Stimulated activated CD4-positive, alpha-beta T cell treated with anti-CD3 and anti-CD28 coated beads, Interleukin-1b, Interleukin-23, amount 100 ng/mL, for 1 hour (primary cell): ENCODE results near the gene TRABD.
A peak's percentile ranks its signal among the peaks of the same experiment; 100 is the strongest.
"Not testable (repeated sequence)": the region's sequence is repeated elsewhere in the genome, so short reads cannot be mapped to it uniquely, and the experiment has no call there.

ENCODE experiments used
- DNase-seq, 2 donors: peaks; one replicate each; pipeline ENCODE4 v3.0.0-alpha.2; 2020; ENCODE audit warnings: low read depth in 2 of 2

The TRABD gene

DNA sequence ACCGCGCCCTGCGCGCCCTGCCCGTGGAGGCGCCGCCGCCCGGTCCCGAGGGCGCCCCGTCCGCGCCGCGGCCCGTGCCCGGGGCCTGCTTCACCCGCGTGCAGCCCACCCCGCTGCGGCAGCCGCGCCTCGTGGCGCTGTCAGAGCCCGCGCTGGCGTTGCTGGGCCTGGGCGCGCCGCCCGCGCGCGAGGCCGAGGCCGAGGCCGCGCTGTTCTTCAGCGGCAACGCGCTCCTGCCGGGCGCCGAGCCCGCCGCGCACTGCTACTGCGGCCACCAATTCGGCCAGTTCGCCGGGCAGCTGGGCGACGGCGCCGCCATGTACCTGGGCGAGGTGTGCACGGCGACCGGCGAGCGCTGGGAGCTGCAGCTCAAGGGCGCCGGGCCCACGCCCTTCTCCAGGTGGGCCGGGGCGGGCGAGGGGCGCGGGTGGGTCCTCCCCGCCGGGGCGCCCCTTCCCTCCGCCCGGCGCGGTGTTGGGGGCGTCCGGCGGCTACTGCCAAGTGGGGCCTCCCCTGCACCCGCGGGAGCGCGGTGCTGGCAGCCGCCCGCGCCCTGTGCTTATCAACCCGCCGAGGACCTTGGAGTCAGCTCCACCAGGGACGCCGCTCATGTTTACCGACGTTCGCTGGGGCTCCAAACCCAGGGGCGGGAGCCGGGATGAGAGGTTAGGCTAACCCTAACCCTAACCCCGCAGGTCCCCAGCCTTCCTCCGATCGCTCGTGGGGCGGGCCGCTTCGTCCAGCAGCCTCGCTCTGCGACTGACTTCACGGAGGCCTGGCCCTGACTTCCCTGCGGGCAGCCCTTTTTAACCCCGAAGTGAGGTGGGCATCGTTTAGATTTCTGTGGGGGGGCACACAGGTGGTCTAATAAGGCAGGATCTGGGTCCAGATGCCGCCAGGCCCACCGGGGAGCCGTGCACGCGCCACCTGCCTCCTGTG is 15.7 kb downstream of the TRABD start:
- no peak for DNase-seq

DNA sequence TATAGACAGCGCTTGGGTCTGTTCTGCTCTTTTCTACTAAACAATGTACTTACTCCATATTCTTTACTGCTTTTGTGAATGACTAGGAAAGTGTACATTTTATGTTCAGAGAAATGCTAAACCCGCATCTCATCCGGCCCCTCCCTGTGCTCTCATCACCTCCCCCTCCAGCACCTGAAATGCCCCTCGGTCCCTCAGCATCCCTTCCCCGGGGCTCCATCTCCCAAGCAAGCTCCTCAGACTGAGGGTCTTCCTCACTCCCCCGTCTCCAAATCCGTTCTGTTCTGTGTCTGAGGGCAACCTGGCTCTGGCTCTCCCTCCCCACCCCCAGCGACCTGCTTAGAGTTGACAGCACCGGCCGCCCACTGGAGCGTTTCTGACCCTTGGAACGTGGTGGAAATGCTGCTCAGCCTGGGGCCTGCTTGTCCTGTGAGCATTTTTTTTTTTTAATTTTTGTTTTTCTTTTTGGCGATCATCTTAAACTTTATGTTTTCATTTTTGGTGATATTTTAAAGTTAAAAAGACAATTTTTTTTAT is 16.5 kb downstream of the TRABD start:
- no peak for DNase-seq

DNA sequence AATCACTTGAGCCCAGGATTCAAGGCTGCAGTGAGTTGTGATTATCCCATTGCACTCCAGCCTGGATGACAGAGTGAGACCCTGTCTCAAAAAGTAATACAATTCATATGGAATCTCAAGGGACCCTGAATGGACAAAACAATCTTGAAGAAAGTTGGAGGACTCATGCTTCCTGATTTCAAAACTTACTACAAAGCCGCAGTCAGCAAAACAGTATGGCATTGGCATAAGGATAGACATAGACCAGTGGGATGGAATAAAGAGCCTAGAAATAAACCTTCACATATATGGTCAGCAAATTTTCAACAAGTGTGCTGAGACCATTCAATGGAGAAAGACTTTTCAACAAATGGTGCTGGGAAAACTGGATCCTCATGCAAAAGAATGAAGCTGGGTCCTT is 17.6 kb downstream of the TRABD start:
- no peak for DNase-seq

DNA sequence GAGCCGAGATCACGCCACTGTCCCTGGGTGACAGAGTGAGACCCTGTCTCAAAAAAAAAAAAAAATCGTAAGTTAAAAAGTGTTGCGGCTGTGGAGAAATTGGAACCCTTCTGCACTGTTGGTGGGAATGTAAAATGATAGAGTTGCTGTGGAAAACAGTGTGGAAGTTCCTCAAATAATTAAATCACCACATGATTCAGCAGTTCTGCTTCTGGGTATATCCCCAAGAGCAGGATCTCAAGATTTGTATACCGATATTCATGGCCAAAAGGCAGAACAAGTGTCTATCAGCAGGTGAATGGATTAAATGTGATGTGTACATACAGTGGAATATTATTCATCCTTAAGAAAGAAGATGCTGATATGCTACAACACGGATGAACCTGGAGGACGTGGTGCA is 18.9 kb downstream of the TRABD start:
- DNase-seq: no peak

DNA sequence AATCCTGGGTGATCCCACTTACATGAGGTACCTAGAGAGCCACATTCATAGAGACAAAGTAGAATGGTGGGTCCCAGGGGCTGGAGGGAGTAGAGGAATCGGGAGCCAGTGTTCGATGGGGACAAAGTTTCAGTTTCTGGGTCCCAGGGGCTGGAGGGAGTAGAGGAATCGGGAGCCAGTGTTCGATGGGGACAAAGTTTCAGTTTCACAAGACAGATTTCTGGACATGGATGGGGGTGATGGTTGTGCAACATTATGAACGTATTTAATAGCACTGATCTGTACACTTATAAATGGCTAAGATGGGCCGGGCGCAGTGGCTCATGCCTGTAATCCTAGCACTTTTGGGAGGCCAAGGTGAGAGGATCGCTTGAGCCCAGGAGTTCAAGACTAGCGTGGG is 19.3 kb downstream of the TRABD start:
- not testable (repeated sequence) for DNase-seq

DNA sequence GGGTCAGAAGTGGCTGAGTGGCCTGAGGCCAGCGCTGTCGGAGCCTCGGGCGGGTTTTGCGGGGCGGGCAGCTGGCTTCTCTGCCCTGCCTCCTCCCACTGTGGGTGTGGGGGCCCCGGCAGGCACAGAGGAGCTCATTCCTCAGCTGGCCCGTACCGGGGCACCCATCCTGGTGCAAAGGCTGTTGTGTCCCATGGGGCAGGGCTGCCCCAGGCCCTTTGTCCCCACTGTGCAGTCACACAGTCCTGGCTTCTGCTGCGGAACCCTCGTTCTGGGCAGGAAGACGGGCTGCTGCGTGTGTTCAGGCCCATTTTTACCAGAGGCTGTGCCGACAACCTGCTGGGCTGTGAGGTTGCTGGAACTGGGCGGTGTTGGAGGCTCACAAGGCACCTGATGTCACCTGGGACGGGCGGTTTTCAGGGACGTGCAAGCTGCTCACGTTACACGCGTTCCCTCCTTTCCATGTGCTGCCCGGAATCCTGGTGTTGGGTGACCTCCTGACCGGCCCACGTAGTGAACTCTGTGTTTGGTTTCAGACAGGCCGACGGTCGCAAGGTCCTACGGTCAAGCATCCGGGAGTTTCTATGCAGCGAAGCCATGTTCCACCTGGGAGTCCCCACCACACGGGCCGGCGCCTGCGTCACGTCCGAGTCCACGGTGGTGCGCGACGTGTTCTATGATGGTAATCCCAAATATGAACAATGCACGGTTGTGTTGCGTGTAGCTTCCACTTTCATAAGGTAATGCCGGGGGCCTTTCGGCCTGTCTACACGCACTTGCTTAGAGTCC is 20.3 kb downstream of the TRABD start:
- no peak for DNase-seq

DNA sequence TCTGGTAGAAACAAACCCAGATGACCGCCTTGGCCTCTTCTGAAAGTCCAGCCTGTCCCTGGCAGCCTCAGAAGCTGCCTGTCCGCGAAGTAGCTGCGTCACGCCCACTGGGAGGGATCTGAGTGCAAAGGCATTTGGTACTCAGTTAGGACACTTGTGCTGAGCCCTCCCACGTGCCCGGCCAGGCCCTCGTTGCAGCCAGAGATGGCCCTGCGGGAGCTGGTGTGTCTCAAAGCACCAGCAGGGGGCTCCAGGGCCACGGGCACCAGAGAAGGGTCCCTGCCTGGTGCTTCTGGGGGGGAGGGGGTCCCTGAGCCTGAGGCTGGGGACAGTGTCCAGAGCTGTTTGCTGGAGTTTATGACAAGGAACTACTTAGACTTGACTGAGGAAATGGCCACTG is 20.9 kb downstream of the TRABD start:
- DNase-seq: no peak

DNA sequence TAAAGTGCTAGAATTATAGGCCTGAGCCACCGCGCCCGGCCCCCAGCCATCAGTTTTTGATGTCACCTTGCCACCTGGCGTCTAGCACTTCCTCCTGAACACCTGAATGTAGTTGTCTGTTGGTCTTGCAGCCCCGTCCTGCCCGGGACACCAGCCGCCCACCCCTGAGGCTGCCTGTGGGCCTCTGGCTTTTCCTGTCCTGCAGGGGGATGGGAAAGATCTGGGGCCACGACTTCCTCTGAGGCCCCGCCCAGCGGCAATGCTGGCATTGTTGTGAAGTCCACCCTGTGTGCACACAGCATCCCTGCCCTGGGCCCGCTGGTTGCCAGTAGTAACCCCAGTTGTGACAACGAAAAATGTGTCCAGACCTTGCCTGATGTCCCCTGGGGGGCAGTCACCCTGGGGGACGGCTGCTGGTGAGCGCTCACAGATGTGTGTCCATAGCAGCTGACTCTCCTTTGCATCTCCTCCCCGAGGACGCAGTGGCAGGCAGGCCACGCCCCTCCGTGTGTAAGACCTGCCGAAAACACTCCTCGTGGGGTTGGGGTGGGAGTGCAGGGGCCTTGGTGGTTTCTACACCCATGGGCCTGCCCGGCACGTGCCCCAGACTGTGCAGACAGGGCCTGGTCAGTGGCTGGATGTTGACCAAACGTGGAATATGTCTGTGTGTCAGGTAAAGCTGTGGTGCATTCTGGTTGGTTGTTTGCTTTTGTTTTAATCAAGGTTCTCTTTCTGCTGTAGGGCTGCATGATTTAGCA is 21.8 kb downstream of the TRABD start:
- no peak for DNase-seq

DNA sequence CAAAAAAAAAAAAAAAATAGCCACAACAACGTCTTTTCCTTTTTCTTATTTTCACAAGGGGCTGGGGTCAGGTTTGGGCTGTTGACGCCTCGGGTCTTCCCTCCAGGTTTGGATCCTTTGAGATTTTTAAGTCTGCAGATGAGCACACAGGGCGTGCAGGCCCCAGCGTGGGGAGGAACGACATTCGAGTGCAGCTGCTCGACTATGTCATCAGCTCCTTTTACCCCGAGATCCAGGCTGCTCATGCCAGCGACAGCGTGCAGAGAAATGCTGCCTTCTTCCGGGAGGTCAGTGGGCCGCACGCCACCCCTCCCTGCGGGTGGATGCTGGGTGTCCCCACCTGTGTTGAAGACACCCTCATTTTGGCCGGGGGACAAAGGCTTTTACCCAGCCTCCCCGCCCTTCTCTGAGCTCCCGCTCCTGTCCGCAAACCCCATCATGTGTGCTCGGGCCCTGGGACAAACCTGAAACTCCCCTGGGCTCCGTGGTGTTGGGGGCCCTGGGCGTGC is 22.8 kb downstream of the TRABD start:
- DNase-seq: no peak

DNA sequence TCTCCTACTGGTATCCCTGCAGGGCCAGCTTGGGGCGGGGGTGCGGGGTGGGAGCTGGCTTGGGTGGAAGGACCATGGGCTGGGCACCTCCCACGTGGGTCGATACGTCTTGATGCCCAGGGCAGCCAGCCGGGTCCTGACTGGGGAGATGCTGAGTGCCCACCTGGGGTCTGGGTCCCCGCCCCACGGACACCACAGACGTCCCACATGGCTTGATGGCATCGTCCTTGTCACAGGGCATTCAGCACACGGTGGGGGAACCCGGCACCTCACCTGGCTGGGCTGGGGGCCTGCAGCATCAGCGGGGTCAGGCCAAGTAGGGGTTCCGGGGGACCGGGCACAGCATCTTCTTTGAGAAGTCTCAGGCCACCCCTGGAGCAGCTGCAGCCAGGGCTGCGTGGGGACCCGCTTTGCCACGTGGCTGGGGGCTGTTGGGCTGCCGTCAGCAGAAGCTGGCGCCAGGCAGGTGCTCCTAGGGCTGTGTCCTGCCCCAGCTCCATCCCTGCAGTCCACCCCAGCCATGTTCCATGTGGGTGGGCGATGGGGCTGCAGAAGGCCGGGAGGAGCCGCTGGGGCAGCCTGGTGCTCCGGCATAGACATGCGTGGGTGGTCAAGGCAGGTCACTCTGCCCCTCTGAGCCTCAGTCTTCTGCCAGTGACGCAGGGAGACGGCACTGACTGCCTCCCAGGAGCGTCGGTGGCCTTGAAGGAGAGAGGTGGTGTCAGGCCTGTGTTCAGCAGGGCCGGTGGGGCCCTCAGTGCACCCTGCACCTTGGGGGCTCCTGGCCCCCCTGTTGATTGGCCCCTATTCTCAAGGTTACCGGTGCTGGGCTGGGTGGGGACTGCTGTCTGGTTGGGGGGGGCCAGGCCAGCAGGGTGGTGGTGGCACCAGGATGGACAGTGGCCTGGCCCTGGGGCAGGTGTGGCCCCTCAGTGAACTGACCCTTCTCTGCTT is 23.5 kb downstream of the TRABD start:
- no peak for DNase-seq

DNA sequence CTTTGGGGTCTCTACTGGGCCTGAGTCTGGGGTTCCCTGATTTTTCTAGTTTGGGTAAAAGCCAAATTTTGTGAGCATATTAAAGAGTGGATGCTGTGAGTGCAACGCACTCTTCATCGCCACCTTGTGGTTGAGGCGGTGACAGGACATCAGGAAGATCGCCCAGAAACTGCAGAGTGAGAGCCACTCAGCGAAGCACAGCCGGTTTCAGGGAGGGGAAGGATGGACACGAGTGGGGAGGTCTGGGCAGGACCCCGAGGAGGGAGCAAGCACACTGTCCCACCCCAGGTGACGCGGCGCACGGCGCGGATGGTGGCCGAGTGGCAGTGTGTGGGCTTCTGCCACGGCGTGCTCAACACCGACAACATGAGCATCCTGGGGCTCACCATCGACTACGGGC is 24.2 kb downstream of the TRABD start:
- DNase-seq: peak; percentile 42 to 52

DNA sequence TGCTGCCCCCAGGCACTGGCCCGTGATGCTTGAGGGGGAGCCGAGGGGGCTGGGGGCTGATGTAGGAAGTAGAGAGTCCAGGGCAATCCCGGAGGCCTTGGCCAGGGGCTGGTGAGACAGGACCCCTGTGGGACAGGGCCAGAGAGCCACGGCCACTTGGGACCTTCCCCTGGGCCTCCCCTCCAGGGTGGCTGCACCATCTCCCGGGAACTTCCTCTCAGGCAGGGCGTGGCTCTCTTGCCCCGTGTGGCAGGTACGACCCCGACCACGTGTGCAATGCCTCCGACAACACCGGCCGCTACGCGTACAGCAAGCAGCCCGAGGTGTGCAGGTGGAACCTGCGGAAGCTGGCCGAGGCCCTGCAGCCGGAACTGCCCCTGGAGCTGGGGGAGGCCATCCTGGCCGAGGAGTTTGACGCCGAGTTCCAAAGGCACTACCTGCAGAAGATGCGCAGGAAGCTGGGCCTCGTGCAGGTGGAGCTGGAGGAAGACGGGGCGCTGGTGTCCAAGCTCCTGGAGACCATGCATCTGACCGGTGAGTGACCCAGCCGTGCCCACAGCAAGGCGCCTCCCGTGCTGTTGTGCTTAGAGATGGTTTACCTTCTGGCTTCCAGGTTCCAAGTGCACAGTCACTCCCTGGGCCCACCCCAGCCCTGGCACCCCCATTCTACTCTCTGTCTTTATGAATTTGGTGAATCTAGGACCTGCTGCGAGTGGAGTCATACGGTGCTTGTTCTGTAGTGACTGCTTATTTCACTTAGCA is 24.8 kb downstream of the TRABD start:
- no peak for DNase-seq

DNA sequence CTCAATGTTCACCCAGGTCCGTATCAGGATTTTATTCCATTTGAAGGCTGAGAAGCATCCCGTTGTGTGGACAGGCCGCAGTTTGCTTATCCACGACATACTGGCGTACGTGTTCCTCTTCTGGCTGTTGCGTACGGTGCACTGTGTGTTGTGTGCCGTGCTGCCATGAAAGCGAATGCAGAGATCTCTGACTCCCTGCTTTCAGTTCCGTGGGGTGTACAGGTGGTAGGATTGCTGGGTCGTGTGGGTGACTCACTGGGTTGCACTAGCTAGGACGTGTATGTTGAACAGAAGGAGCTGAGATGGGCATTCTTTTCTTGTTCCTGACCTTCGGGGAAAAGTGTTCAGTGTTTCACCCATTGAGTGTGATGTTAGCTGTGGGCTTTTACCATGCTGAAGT is 25.4 kb downstream of the TRABD start:
- no peak for DNase-seq

DNA sequence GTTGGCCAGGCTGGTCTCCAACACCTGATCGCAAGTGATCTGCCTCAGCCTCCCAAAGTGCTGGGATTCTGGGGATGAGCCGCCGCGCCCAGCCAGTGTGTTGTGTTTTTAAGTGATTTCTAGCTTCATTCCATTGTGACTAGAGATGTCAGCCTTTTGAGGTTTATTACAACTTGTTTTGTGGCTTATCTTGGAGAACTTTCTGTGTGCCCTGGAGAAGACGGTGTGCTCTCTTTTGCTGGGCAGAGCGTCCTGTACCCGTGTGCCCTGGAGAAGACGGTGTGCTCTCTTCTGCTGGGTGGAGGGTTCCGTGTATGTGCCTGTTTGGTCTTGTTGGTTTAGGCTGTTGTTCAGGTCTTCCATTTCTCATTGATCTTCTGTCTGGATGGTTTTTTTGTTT is 27.6 kb downstream of the TRABD start:
- no peak for DNase-seq

DNA sequence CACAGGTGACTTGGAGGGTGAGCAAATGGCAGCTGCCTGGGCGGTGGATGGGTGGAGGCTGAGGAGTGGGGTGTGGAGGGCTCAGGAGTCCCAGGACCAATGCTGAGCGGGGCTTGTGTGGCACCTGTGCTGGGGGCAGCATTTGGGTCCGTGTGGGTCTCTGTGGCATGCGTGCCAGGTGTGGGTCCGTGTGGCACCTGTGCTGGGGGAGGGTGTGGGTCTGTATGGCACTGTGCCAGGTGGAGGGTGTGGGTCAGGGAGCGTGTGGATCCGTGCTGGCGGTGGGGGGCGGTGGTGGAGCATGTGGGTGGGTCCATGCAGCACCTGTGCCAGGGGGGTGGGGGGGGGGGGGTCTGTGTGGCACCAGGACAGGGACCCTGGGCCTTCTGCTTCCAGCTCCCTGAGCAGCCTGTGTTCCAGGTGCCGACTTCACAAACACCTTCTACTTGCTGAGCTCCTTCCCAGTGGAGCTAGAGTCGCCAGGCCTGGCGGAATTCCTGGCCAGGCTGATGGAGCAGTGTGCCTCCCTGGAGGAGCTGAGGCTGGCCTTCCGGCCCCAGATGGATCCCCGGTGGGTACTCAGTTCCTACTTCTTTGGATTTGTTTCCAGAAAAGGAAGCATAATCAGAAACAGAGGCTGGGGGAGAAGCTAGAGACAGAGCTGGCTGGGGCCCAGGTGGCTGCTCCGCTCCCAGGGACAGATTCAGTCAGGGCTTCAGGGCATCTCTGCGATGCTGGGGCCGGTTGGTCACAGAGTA is 29.8 kb downstream of the TRABD start:
- DNase-seq: no peak

DNA sequence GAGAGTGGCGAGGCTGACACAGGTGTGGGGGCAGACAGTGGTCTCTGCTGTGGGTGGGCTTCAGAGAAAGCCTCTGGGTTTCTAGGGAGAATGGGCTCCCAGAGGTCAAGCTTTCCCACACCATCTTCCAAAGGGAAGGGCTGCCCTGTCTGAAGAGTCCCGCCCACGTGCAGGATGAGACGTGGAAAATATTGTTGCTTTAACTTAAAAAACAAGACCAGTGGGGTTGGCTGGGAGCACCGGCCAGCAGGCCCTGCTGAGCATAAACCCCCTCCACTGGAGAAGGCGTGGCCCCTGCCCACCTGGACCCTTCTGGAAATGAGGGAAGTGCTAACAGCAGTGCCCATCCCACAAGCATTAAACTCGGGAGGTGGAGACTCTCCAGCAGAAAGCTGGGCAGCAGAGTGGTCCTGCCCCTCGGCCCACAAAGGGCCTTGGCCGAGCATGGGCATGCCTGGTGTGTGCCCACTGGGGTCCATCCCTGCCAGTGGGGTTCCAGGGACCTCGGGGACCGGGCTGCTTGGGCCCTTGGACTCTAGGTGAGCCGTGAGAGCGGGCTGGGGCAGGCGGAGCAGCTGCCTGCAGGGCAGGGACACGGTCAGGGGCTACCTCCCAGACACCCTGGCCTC is 30.5 kb downstream of the TRABD start:
- no peak for DNase-seq

DNA sequence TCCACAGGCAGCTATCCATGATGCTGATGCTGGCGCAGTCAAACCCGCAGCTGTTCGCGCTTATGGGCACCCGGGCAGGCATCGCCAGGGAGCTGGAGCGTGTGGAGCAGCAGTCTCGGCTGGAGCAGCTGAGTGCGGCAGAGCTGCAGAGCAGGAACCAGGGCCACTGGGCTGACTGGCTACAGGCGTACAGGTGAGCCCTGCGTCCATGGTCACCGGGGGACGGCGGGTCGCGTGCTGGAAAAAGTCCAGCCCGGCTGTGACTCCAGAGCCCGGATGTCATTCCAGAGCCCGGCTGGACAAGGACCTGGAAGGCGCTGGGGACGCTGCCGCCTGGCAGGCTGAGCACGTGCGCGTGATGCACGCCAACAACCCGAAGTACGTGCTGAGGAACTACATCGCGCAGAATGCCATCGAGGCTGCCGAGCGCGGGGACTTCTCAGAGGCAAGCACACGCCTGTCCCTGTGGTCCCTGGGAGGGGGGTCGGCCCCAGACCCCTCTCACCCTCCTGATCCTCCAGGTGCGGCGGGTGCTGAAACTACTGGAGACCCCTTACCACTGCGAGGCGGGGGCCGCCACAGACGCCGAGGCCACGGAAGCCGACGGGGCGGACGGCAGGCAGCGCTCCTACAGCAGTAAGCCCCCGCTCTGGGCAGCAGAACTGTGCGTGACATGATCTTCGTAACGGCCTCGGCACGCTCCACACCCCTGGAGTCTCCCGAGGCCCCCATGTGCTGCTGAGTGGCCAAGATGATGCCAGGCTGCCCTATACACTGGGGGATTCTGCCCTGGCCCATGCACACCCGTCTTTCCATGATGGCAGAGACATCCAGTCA is 31.2 kb downstream of the TRABD start:
- no peak for DNase-seq
